NOMO-1 treated with dmso at 0.1 percent for 144 hours (cell line): ENCODE measurements around the gene SLC5A11.

Source experiments
- DNase-seq: peaks from one replicate; lab custom pipeline; 2025; ENCODE audit not compliant: unreplicated experiment; lab: John Stamatoyannopoulos, UW

The SLC5A11 gene

DNA sequence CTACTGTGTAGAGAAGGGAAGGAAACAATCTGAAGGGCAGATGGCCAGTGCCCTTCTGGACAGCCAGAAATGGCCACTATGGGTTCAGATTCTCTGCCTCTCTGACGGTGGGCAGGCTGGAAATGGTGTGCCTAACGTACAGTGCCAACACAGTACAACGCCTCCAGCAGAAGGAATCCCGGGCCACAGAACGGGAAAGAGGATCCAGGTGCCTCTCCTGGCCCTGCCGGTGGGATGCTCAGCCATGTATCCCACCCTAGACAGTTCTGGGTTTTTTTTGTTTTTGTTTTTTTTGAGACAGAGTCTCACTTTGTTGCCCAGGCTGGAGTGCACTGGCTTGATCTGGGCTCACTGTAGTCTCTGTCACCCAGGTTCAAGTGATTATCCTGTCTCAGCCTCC lies 71.5 kb downstream of the SLC5A11 start:
- DNase-seq, result no peak

DNA sequence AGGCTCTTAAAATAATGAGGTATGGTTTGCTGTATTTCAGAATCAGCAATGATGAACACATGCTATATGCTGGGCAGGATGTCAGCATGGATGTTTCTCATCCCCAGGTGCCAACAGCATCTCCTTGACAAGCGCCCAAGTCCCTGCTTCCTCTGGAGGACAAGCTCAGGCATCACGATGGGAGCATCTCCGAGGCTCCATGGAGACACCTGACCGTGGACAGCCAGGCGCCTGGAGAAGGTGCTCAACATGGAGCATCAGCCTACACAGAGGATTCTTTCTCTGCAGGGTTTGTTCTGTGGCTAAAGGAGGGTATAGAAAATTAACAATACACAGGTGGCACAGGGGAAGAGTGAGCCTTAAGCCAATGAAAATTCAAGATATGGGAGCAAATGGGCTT lies 72.1 kb downstream of the SLC5A11 start:
- DNase-seq, result no peak

DNA sequence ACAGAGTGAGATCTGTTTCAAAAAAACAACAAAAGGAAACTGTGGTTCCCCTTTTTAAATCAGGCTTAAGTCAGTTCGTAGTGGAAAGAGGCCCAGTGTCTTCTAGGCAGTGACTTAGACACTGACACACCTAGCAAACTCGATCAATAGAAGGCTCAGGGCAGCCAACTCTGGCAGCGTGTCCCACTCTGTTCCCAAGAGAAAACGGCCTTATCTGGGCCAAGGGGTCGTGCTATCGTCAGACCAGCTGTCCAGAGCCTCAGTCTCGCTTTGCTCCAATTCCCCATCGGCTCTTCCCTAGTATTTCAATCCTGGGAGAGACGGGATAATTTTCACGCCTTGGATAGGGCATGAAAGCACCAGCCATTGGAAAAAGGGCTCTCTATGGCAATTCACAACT lies 72.9 kb downstream of the SLC5A11 start:
- no peak for DNase-seq

DNA sequence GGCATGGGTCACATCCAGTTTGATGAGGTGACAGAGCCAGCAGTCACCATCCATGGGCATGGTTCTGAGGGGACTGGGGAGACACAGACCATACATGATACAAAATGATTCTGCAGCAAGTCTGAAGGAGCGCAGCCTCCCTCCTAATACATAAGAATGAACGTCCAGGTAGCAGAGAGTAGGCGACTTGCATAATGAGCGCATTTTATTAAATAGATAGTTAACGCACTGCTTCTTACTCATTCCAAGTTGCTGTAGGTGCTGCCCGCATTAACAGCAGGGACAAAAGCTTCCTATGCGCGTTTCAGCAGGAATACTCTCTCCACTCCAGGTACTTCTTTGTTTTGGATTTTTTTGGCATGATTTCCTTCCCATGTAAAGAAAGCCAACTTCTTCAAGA lies 73.8 kb downstream of the SLC5A11 start:
- DNase-seq, result no peak

DNA sequence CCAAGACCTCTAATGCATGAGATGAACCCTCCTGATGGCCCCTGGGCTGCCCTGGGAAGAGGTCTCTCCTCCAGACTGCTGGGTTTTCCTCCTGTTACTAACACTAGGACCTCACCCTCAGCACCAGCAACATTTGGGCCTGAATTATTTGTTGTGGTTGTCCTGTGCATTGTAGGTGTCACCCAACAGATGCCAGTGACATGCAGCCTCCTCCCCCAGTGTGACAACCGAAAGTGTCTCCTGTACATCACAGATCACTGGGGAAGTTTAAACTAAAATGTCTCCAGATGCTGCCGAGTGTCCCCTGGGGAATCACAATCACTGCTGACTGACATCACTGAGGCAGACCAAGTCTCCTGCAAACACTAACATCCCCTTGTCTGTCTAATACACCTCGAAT lies 74.8 kb downstream of the SLC5A11 start:
- no peak for DNase-seq

DNA sequence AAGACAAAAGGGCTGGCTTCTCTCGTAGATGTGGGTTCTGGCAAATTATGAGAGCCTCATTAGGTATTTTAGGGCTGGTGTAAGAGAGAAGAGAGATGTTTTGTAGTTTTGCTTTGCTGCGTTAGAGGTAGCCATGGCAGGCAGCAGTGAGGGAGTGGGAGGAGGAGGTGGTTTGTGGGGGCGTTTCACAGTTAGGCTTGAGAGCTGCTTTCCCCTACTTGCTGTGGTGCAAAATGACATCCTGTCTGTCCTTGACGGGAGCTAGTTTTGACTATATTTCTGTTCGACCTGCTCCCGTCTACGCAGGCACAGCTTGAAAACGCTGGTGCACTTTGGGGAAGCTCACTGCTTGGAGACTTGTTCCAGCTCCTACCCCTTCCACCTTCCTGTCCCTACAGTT lies 75.5 kb downstream of the SLC5A11 start:
- DNase-seq, result no peak

DNA sequence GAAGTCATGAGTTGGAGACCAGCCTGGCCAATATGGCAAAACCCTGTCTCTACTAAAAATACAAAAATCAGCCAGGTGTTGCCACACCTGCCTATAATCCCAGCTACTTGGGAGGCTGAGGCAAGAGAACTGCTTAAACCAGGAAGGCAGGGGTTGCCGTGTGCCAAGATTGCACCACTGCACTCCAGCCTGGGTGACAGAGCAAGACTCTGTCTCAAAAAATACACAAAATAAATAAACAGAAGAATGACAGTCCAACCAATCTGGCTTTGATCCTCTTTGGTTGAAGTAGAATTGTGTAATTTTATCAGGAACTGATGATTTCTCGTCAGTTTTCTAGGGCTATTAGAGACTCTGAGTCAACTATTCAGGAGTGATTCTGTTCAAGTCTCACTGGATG lies 79.4 kb downstream of the SLC5A11 start:
- no peak for DNase-seq

DNA sequence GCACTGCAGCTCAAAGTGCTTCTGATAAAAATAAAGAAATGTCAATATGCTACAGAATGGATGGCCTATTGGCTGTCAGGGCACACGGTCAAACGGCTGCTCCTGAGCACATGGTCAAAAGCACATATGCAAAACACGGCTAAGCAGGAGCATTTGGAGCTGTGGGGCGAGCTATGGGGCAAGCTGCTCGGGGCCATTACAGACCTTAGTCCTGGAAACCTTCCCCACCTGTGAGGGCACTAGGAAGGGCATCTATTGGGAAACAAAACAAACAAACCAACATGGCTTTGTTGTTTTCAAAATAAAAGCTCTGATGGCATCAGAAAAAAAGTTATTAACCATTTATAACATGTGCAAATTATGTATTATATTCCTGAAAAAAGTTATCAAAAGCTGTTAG lies 83.6 kb downstream of the SLC5A11 start:
- DNase-seq, result no peak

DNA sequence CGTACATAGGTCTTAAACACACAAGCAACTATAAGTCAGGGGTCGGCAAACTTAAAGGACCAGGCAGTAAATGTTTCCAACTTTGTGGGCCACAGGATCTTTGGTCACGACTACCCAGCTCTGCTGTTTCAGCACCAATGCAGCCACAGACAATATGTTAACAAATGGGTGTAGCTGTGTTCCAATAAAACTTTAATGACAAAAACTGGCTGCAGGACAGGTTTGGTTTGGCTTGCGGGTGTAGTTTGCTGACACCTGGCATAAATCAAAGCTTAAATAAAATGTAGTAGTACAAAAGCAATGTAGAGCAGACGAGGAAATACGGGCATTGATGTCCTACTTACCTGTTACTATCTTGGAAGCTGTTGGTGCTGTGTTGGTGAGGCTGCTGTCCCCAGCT lies 84.7 kb downstream of the SLC5A11 start:
- DNase-seq, result no peak

DNA sequence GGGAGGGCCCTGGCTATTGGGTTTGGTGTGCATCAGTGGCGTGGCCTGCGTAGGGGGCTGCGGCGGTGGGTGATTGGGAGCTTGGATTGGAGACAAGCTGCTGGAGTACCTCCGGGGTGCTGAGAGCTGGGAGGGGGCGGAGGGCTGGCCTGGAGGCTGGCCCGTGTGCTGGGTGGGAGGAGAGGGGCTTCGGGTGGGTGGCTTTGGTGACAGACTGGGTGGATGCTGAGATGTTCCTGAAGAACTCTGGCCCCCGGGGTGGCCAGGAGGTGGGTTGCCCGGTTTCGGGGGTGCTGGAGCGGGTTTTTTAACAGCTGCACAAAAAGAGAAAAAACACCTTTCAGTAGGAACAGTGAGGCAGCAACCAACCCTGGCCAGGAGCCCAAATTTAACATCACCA lies 85.3 kb downstream of the SLC5A11 start:
- DNase-seq, result no peak

DNA sequence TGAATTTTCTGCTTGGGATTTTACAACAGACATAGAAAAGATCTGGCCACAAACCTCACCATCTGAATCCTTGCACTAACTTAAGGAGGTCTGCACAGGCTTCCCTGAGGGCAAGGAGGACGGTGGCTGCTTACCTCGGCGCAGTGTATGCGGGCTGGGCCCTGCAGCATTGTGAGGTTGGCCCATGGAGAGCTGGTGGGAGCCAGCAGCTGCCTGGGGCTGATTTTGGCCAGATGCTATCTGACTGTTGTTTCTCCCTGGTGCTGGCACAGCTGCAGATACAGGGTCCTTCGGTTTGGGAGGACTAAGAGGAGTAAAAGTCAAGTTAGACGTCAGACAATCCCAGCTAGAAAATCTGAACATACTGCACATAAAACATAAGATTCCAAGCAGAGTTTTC lies 89.6 kb downstream of the SLC5A11 start:
- DNase-seq, result no peak

DNA sequence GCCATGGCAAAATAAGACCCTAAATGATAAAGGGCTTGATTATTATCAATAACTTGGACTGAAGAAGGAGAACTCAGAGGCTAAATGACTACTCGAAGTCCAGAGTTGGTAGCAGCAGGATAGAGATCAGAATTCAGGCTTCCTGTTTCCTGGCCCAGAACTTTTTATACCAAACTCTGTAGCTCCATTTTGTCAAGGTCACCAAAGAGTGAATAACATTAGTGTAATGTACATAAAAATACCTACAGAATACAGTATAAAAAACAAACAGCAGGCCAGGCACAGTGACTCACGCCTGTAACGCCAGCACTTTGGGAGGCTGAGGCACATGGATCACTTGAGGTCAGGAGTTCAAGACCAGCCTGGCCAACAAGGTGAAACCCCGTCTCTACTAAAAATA lies 90.4 kb downstream of the SLC5A11 start:
- DNase-seq, result no peak

DNA sequence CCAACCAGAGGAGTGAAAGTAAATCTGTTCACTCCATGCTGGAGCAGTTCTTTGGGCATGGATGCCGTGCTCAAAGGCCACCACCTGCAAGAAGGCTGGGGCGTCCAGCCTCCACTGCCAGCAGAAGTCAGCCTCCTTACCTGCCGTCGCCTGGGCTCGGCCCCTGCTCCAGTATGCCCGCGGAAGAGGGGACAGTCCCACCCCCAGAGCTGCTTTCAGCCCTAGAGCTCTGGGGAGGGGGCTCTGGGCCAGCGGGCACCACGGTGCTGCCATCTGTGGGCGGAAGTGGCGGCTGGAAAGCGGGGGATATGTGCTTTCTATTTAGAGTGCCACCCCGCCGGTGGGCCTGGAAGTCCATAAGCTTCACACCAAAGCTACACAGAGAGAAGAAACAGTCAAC lies 93.5 kb downstream of the SLC5A11 start:
- DNase-seq, result no peak

DNA sequence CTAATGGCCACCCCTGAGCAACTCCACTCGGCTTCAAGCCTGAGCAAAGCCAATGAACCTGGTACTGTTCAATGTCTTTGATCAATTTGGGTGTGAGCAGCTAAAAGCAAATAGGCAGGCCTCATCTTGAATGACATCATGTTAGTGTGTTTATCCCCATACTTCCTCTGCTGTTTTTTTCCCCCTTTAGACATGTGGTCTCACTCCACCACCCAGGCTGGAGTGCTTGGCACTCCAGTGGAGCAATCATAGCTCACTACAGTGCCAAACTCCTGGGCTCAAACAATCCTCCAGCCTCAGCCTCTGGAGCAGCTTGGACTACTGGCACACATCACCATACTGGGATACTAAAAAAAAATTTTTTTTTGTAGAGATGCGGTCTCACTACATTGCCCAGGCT lies 94.0 kb downstream of the SLC5A11 start:
- no peak for DNase-seq

DNA sequence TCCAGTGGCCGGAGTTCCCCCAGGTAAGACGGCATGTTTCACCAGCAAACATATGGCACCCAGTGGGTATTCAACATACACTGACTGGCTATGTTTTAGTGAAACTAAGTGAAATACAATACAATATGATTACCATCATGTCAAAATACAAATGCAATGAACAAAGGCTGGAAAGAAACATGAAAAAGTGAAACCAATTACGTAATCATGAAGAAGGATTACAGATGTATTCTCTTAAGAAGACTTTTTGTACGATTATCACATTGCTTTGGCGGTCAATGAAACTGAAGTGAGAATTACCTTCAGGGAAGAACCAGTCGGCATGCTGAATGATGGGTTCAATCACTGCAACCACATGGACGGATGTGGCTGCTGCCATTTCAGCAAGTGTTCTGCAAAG lies 97.7 kb downstream of the SLC5A11 start:
- DNase-seq, result no peak

DNA sequence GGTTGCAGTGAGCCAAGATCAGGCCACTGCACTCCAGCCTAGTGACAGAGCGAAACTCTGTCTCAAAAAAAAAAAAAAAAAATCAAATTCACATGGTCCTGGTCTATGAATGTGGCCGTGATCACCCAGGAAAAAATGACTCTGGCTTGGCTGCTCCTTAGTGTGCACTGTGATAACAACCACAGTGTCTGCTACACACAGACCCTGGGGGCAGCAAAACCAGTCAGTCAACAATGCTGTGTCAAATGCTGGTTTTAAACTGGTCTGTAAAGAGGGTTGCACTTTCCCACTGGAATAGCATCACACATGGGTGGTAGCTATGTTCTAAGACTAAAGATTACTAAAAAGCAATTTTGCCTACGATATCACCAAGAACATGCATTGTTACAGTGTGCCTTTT lies 98.4 kb downstream of the SLC5A11 start:
- DNase-seq, result no peak

DNA sequence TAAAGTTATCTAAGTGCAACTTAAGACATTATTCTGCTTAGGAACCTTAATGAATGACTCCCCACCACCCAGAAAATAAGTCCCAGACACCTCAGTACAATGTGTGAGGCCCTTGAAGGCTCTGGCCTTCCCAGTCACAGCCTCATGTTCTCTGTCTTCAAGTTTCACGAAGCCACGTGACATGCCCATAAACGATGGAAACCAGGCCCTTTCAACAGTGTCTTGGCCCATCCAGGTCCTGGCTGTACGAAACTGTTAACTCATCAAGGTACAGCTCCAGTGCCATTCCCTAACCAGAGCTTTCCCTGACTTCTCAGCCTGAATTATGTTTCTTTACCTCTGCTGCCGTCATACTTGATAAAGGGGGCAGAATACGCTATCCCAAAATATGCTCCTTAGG lies 100.4 kb downstream of the SLC5A11 start:
- no peak for DNase-seq

DNA sequence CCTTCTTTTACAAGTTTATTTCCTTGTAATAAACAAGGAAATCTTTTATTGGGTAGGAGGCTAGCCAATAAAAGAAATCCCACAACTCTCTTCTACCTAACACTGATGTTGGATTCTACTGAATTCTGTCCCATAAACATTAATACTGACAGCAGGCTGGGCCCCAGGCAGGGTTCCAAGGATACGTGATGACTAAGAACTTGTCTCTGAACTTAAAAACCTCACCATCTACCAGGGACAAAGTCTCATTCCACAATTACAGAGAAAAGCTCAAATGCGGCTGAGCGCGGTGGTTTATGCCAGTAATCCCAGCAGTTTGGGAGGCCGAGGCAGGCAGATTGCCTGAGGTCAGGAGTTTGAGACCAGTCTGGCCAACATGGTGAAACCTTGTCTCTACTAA lies 104.5 kb downstream of the SLC5A11 start:
- no peak for DNase-seq

DNA sequence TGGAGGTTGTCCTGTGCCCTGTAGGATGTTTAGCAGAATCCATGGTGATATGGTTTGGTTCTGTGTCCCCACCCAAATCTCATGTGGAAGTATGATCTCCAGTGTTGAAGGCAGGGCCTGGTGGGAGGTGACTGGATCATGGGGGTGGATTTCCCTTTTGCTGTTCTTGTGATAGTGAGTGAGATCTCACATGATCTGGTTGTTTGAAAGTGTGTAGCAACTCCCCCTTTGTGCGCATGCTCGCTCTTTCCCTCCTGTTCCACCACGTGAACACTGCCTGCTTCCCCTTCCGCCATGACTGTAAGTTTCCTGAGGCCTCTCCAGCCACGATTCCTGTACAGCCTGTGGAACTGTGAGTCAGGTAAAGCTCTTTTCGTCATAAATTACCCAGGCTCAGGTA lies 107.5 kb downstream of the SLC5A11 start:
- no peak for DNase-seq

DNA sequence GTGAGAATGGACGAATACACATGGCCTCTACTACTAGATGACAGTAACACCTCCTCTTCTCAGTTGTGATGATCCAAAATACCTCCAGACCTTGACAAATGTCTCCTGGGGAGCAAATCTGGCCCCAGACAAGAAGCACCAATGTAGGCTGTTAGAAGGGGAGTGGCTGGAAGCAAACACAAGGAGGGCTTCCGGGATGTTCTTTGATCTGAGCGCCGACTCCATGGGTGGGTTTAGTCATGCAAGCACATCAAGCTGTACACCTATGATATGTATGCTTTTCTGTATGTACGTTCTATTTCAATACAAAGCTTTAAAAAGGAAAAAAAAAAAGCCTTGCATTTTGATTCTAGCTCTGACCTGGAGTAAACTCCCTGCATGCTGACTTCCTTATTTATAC lies 108.0 kb downstream of the SLC5A11 start:
- no peak for DNase-seq

DNA sequence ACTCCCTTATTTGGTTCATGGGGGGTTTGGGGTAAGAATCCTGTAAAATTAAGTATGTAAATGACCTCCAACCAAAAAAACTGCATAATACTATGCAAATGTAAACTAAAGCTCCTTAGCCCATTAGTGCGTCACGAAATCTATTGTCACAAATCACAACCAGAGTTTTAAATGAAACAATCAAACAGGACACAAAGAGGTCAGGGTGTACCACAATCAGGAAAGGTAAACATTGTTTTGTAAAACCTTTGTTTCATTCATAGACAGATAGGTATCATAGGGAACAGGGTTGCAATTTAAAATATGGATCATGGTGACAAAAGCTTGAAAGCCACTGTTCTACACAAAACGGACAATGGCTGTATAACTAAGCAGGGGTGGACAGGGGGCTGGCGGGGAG lies 108.4 kb downstream of the SLC5A11 start:
- DNase-seq, result no peak

DNA sequence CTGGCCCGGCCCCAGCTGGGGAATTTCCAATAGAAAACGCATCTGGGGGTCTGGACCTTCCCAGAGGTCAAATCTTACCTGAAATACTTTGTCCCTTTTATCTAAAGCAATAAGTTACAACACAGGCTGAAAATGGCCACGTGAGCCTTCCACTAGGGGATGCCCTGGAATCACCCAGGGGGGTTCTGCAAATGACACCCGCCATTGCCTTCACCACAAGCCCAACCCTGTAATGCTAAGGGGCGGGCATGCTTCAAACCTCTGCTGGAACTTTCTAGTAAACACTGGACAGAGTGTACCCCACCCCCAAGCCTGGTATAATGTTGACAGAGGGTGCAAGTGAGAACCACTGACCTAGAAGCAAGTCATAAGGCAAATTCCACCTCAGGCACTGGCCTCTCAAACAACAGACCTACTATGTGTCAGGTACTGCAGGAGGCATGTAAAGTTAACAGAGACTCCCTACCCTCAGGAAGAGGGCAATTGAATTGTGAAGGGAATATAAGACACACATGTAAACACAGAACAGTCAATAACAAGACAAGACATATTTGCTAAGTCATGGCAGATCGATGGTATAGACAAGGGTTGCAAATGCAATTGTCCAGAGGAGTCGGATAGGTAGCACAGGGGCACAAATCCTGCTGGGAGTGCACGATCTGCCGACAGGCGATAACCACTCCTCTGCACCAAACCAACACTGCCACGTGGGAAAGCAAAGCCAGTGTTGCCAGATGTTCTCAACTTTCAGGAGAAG lies 110.4 kb downstream of the SLC5A11 start:
- no peak for DNase-seq

DNA sequence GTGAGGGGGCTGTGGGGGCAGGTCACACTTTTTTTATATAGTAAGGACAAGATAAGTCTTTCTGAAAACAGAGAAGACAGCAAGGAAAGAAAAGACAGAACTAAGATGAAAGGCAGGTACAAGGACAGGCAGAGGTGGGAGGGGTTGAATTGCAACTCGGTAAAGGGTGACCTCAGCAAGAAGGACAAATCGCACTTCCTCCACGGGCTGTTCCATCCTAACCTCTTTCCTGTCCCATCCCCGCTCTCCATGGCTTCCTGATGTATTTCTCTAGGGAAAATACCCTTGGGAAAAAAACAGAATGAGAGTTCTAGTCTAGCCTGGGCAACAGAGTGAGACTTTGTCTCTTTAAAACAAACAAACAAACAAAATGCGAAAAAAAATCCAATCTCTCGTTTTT lies 112.1 kb downstream of the SLC5A11 start:
- no peak for DNase-seq
